ENCODE data around the gene BCOR.

Gene BCOR

GRCh38 chrX:40111868-40112267 is 14.1 kb upstream of the BCOR start:
- no peak for DNase-seq

GRCh38 chrX:40109288-40110008 is 11.7 kb upstream of the BCOR start:
- DNase-seq = peak; percentile 41

GRCh38 chrX:40108959-40109287 is 11.2 kb upstream of the BCOR start:
- DNase-seq = peak; percentile 53

GRCh38 chrX:40108162-40108958 is 10.6 kb upstream of the BCOR start:
- DNase-seq = no peak

- peak; percentile 63 for DNase-seq
Measured at GRCh38 chrX:40107291-40108161, 9.8 kb upstream of the BCOR start.

GRCh38 chrX:40106676-40107290 is 9.0 kb upstream of the BCOR start:
- no peak for DNase-seq

GRCh38 chrX:40105835-40106675 is 8.3 kb upstream of the BCOR start:
- DNase-seq = peak; percentile 85

GRCh38 chrX:40104985-40105834 is 7.5 kb upstream of the BCOR start:
- peak; percentile 21 for DNase-seq

GRCh38 chrX:40104630-40104984 is 6.8 kb upstream of the BCOR start:
- peak; percentile 13 for DNase-seq

GRCh38 chrX:40103565-40104323 is 6.0 kb upstream of the BCOR start:
- no peak for DNase-seq

GRCh38 chrX:40102393-40103381 is 4.9 kb upstream of the BCOR start:
- DNase-seq = no peak

GRCh38 chrX:40101430-40101802 is 3.7 kb upstream of the BCOR start:
- no peak for DNase-seq

- no peak for DNase-seq
Measured at GRCh38 chrX:40100537-40101429, 3.0 kb upstream of the BCOR start.

GRCh38 chrX:40100141-40100536 is 2.4 kb upstream of the BCOR start:
- DNase-seq = no peak

- DNase-seq = peak; percentile 41
Measured at GRCh38 chrX:40099055-40099958, 1.5 kb upstream of the BCOR start.

- peak; percentile 42 for DNase-seq
Measured at GRCh38 chrX:40098264-40099054, 701 bp upstream of the BCOR start.
